NCI-H748 (cell line): ENCODE measurements around the gene MTERF4.

ENCODE experiments used
- DNase-seq: peaks from one replicate; lab custom pipeline; 2025; ENCODE audit not compliant: unreplicated experiment; lab: John Stamatoyannopoulos, UW

MTERF4 gene

GRCh38 chr2:241051578-241052487 lies 50.3 kb downstream of the MTERF4 start:
- no peak for DNase-seq

DNA sequence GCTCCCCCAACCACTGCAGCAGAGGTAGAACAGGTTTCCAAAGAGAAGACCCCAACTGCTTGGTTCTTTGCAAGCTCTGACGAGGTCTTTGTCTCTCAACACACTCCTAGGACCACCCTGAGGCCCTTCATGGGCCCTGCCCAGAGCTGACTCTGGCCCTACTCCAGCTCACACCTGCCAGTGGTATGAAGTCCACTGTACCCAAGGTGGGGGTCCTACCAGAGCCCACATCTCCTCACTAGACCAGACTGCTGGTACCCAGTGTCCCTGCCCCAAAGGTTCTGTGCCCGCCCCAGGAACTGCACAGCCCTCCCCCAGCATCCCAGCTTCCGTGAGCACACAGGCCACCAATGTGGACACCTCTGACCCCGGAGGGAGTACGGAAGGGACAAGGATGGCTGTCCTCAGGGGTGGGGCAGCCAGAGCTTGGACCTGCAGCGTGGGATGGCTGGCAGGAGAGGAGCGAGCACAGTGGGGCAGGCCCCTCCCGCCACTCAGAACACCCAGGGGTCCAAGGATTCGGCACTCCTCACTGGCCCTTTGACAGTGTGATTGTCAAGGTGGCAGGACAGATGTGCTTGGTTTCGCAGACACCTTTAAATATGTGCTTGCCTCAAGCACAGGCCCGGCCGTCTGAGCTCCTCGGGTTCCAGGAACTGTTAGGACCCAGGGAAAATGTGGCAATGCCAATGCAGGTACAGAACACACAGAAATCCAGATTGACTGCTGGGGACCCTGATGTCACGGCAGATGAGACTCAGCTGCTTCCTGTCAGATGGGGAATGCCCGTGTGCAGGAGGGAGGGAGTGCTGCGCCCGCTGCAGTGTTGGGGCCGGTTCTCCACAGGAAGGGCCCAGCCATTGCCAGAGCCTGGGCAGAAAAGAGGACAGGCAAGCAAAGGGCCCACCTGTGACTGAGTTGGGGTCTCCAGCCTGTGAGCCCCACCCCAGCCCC lies 51.2 kb downstream of the MTERF4 start:
- no peak for DNase-seq

- no peak for DNase-seq
Measured at GRCh38 chr2:241049739-241050623, 52.1 kb downstream of the MTERF4 start.

DNA sequence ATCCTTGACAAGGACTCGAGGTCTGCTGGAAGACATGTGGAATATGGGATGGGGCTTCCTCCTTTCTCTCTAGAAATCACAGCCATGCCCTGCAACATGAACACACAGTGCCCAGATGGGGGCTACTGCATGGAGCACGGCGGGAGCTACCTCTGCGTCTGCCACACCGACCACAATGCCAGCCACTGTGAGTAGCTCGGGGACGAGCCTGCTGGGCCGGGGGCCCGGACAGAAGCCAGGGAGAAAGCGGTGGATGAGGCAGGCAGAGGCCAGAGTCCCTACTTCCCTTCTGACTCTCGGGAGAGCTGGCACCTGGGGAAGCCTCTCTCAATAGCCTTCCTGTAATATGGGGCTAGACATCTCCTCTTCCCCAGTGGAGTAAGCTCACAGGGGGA lies 53.1 kb downstream of the MTERF4 start:
- no peak for DNase-seq

GRCh38 chr2:241048149-241048948 lies 53.7 kb downstream of the MTERF4 start:
- no peak for DNase-seq

- no peak for DNase-seq
Measured at GRCh38 chr2:241047253-241048010, 54.7 kb downstream of the MTERF4 start.
